GM21786 (cell line): Measurements from ENCODE around the gene ZNF768.
"Not testable (repeated sequence)": the region's sequence is repeated elsewhere in the genome, so short reads cannot be mapped to it uniquely, and the experiment has no call there.

Experiments
- ATAC-seq: cut with Tn5 transposase; IDR thresholded peaks from one replicate; pipeline ENCODE4 v1.9.1; 2021; ENCODE audit not compliant: unreplicated experiment

The ZNF768 gene

GRCh38 chr16:30533748-30534367 lies 7.5 kb upstream of the ZNF768 start:
- ATAC-seq: peak; percentile 13

GRCh38 chr16:30533146-30533522 lies 6.8 kb upstream of the ZNF768 start:
- ATAC-seq: no peak

GRCh38 chr16:30532285-30533145 lies 6.1 kb upstream of the ZNF768 start:
- ATAC-seq: no peak

GRCh38 chr16:30530163-30531037 lies 4.0 kb upstream of the ZNF768 start:
- no peak for ATAC-seq

GRCh38 chr16:30528799-30529457 lies 2.6 kb upstream of the ZNF768 start:
- ATAC-seq: no peak

- ATAC-seq: no peak
These were observed 1.3 kb upstream of the ZNF768 start for GRCh38 chr16:30527635-30528178.

- peak; percentile 88 for ATAC-seq
These were observed 663 bp upstream of the ZNF768 start for GRCh38 chr16:30526823-30527634.

GRCh38 chr16:30525844-30526136 lies 576 bp downstream of the ZNF768 start:
- no peak for ATAC-seq

- no peak for ATAC-seq
These were observed 1.5 kb downstream of the ZNF768 start for GRCh38 chr16:30524575-30525568.

- ATAC-seq: no peak
These were observed 2.4 kb downstream of the ZNF768 start for GRCh38 chr16:30523768-30524574.

GRCh38 chr16:30522702-30523463 lies 3.5 kb downstream of the ZNF768 start:
- not testable (repeated sequence) for ATAC-seq

- no peak for ATAC-seq
These were observed 4.3 kb downstream of the ZNF768 start for GRCh38 chr16:30521873-30522641.

- no peak for ATAC-seq
These were observed 4.9 kb downstream of the ZNF768 start for GRCh38 chr16:30521476-30521872.

- no peak for ATAC-seq
These were observed 7.0 kb downstream of the ZNF768 start for GRCh38 chr16:30519120-30520049.

GRCh38 chr16:30518552-30518951 lies 7.8 kb downstream of the ZNF768 start:
- no peak for ATAC-seq
